Motor neuron (in vitro differentiated cells): ENCODE measurements around the gene RERE. TPM values are rescaled to one million over a fixed set of nuclear protein-coding genes. Genes with fewer than 3 reads are reported as not detected.

ENCODE experiments used
- ATAC-seq, 8 experiments: fragments of 200-7000 bp; cut with Tn5 transposase; replicated peaks in 6 of 8; 2 replicates each; pipeline ENCODE4 v1.8.0; 2021; ENCODE audit warnings: mild to moderate bottlenecking in 8 of 8, moderate library complexity in 8 of 8
- H3K27ac ChIP-seq, 2 donors: fragments of 250-450 bp; sonication (Bioruptor Pico); 2 replicates each; pipeline ENCODE4 v1.9.0; 2021; ENCODE audit warnings: antibody characterized with exemption in 2 of 2, mild to moderate bottlenecking in 2 of 2, moderate library complexity in 1 of 2
- H3K4me1 ChIP-seq, 2 donors: fragments of 250-450 bp; sonication (Bioruptor Pico); replicated peaks in 1 of 2; 2 replicates each; pipeline ENCODE4 v1.6.1; 2021; ENCODE audit warnings: antibody characterized with exemption in 2 of 2, mild to moderate bottlenecking in 2 of 2, moderate library complexity in 1 of 2
- H3K4me3 ChIP-seq, 5 donors: fragments of 250-450 bp; sonication (Bioruptor Pico); 2 replicates each; pipeline ENCODE4 v1.9.0; 2021; ENCODE audit warnings: antibody characterized with exemption in 5 of 5, mild to moderate bottlenecking in 5 of 5, moderate library complexity in 4 of 5
- WGBS, 10 experiments: fragments of 450-650 bp; shearing (Covaris generic); methylation state at CpG; one replicate each; pipeline ENCODE4 v1.0.0; 2022; 5-methylcytosine and 5-hydroxymethylcytosine counted together
- in situ Hi-C, 9 experiments: fragments of 400-800 bp; cut with MboI; loops; one replicate each; pipeline ENCODE4 v1.15.0; 2021; ENCODE audit warnings: low sequenced_read_pairs in 9 of 9, low pct_unique_long_range_greater_than_20kb in 2 of 9; ENCODE audit not compliant: unreplicated experiment in 9 of 9
- total RNA-seq, 8 experiments: library from RNA; unstranded; fragments of 300-600 nt; gene quantifications; 2 replicates each; pipeline versions ENCODE4 v1.2.3 to v1.2.4, GENCODE V29; 2022

RERE gene
- total RNA-seq, 8 experiments from 2014 or later: 17.8 to 576 (median 111) TPM

GRCh38 chr1:8642114-8642513 is 175.3 kb downstream of the RERE start:
- Histone ChIP-seq H3K27ac (no peak overlapping the region), H3K4me1 (peaks cover 30 to 39% of the 10 kb centered on the region in 2 donors), H3K4me3 (no peak overlapping the region)
- in situ Hi-C loops: no loop called here
- ATAC-seq: no peak
- 91 to 100% (median 100%) methylated on average over 1 to 2 of the region's 2 CpGs; no CpG with 5 or more reads in 2 of the 10 experiments for WGBS, 10 experiments

- in situ Hi-C loops: no loop called here
Measured at GRCh38 chr1:8641377-8641997, 176.0 kb downstream of the RERE start.

GRCh38 chr1:8640950-8641349 is 176.5 kb downstream of the RERE start:
- 0 to 100% (median 83%) methylated on average over 1 of the region's 1 CpG for WGBS, 10 experiments
- no peak overlapping the region for H3K27ac ChIP-seq
- no peak for ATAC-seq
- H3K4me1 ChIP-seq: peaks cover 28 to 34% of the 10 kb centered on the region in 2 donors
- H3K4me3 ChIP-seq: no peak overlapping the region
- in situ Hi-C loops: no loop called here

More at GRCh38 chr1:8641377-8641997, 176.0 kb downstream of the RERE start:
- Histone ChIP-seq H3K4me1 (peaks cover 28 to 34% of the 10 kb centered on the region in 2 donors), H3K4me3 (no peak overlapping the region), H3K27ac (no peak overlapping the region)
- peak in 5 of 8 experiments; percentile 22 to 51 (median 42) for ATAC-seq
- WGBS, 10 experiments: 20 to 100% (median 66%) methylated on average over 1 to 3 of the region's 3 CpGs; no CpG with 5 or more reads in 1 of the 10 experiments

GRCh38 chr1:8639148-8639547 is 178.3 kb downstream of the RERE start:
- in situ Hi-C loops: no loop called here
- Histone ChIP-seq H3K27ac (no peak overlapping the region), H3K4me1 (peaks cover 23 to 34% of the 10 kb centered on the region in 2 donors), H3K4me3 (no peak overlapping the region)
- ATAC-seq: no peak
- WGBS, 10 experiments: 75 to 100% (median 94%) methylated on average over 1 to 5 of the region's 5 CpGs; no CpG with 5 or more reads in 1 of the 10 experiments

- in situ Hi-C loops: no loop called here
- WGBS, 10 experiments: 69 to 100% (median 94%) methylated on average over 1 to 5 of the region's 5 CpGs; no CpG with 5 or more reads in 1 of the 10 experiments
- H3K4me1 ChIP-seq: peaks cover 40 to 42% of the 10 kb centered on the region in 2 donors
- no peak for ATAC-seq
- no peak overlapping the region for H3K27ac ChIP-seq
- no peak overlapping the region for H3K4me3 ChIP-seq
Measured at GRCh38 chr1:8633741-8634501, 183.5 kb downstream of the RERE start.

- ATAC-seq: peak in 4 of 8 experiments; percentile 26 to 61 (median 56)
- in situ Hi-C loops: no loop called here
- no peak overlapping the region for H3K4me3 ChIP-seq
- H3K4me1 ChIP-seq: peaks cover 51 to 53% of the 10 kb centered on the region in 2 donors
- WGBS, 10 experiments: 20 to 100% (median 49%) methylated on average over 1 to 4 of the region's 4 CpGs; no CpG with 5 or more reads in 1 of the 10 experiments
- no peak overlapping the region for H3K27ac ChIP-seq
Measured at GRCh38 chr1:8632102-8632501, 185.3 kb downstream of the RERE start.

GRCh38 chr1:8631163-8631562 is 186.3 kb downstream of the RERE start:
- ATAC-seq: peak in 1 of 8 experiments; percentile 15
- in situ Hi-C loops: no loop called here
- Histone ChIP-seq H3K27ac (no peak overlapping the region), H3K4me1 (peaks cover 61 to 63% of the 10 kb centered on the region in 2 donors), H3K4me3 (no peak overlapping the region)
- WGBS, 10 experiments: 86 to 100% (median 92%) methylated on average over 1 to 3 of the region's 3 CpGs; no CpG with 5 or more reads in 2 of the 10 experiments

- peak; percentile 39 to 95 (median 84) for ATAC-seq
- in situ Hi-C loops: no loop called here
- WGBS, 10 experiments: 33 to 87% (median 67%) methylated on average over 1 to 7 of the region's 7 CpGs; no CpG with 5 or more reads in 1 of the 10 experiments
- H3K4me3 ChIP-seq: no peak overlapping the region
- peaks cover 72 to 75% of the 10 kb centered on the region in 2 donors for H3K4me1 ChIP-seq
- peak overlapping the region; percentile 6 to 7 for H3K27ac ChIP-seq
Measured at GRCh38 chr1:8629241-8630091, 188.0 kb downstream of the RERE start.

- no peak overlapping the region for H3K27ac ChIP-seq
- ATAC-seq: no peak
- no peak overlapping the region for H3K4me3 ChIP-seq
- peaks cover 81 to 83% of the 10 kb centered on the region in 2 donors for H3K4me1 ChIP-seq
- WGBS, 10 experiments: 29 to 100% (median 82%) methylated on average over 2 of the region's 2 CpGs
- in situ Hi-C loops: no loop called here
Measured at GRCh38 chr1:8628606-8629005, 188.8 kb downstream of the RERE start.

GRCh38 chr1:8627728-8628127 is 189.7 kb downstream of the RERE start:
- Histone ChIP-seq H3K4me1 (peaks cover 75 to 82% of the 10 kb centered on the region in 2 donors), H3K4me3 (no peak overlapping the region), H3K27ac (no peak overlapping the region)
- 64 to 100% (median 90%) methylated on average over 2 to 5 of the region's 5 CpGs; no CpG with 5 or more reads in 1 of the 10 experiments for WGBS, 10 experiments
- in situ Hi-C loops: no loop called here
- no peak for ATAC-seq

GRCh38 chr1:8625981-8626898 is 191.2 kb downstream of the RERE start:
- no peak overlapping the region for H3K27ac ChIP-seq
- in situ Hi-C loops: no loop called here
- peak in 1 of 8 experiments; percentile 54 for ATAC-seq

GRCh38 chr1:8625491-8625890 is 191.9 kb downstream of the RERE start:
- Histone ChIP-seq H3K4me1 (peaks cover 72 to 78% of the 10 kb centered on the region in 2 donors), H3K27ac (no peak overlapping the region), H3K4me3 (no peak overlapping the region)
- 80 to 100% (median 94%) methylated on average over 1 to 2 of the region's 2 CpGs; no CpG with 5 or more reads in 5 of the 10 experiments for WGBS, 10 experiments
- no peak for ATAC-seq
- in situ Hi-C loops: no loop called here

More at GRCh38 chr1:8625981-8626898, 191.2 kb downstream of the RERE start:
- peaks cover 72 to 78% of the 10 kb centered on the region in 2 donors for H3K4me1 ChIP-seq
- H3K4me3 ChIP-seq: no peak overlapping the region
- 50 to 100% (median 83%) methylated on average over 1 to 4 of the region's 4 CpGs; no CpG with 5 or more reads in 2 of the 10 experiments for WGBS, 10 experiments
